Measurements from ENCODE around the gene CRTAC1. TPM values are rescaled to one million over a fixed set of nuclear protein-coding genes. Genes with fewer than 3 reads are reported as not detected.

CRTAC1 gene
- total RNA-seq, 1 experiment from 2014 or later: not detected

DNA sequence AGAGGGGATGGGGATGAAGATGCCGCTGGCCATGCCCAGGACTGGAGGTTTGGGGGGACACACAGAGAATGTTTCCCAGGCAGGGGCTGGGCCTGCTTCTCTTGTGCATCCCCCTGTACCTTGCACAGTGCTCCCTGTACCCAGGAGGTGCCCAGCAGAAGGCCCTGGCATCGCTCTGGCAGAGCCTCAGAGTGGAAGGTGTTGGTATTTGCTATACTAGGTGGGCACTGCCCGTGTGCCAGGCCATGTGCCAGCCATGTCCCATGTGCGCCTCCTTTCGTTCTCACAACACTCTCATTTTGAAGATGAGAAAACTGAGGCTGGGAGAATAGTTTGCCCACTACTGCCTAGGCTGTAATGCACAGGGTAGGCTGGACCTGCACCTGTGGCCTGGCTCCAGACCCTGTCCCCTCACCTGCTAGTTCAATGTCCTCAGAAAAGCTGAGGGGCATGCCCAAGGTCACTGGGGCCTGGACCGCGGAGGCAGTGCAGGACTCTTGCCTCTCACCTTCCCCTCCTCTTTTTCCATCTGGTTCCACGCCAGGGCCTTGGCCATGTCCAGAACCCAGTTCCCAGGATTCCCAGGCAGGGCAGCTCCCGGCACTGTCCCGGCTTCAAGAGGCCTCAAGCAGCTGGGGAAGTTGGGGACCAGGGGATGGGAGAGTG is 116.1 kb downstream of the CRTAC1 start:
- no peak for DNase-seq (ENCODE audit: low read depth)
- in situ Hi-C loops (cut with HindIII; ENCODE audit: low pct_unique_long_range_greater_than_20kb, low sequenced_read_pairs): no loop called here

DNA sequence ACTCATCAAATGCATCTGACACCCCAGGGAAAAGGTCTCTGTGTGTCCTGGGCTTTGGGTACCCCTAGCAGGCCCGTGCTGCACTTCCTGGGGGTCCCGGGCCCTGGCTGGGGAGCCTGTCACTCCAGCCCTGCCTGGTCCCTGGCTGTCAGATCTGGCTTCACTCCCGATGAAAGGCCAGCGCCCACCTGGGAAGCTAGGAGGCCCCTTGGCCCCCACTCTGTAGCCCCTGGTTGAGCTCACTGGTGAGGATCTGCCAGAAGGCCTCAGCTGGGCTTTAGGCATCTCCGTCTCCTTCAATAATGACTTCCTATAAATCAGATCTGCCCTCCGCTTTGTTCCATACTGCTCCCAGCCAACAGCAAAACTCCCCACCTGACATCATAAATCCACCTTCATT is 116.8 kb downstream of the CRTAC1 start:
- in situ Hi-C loops (cut with HindIII; ENCODE audit: low pct_unique_long_range_greater_than_20kb, low sequenced_read_pairs): no loop called here
- DNase-seq (ENCODE audit: low read depth): no peak

DNA sequence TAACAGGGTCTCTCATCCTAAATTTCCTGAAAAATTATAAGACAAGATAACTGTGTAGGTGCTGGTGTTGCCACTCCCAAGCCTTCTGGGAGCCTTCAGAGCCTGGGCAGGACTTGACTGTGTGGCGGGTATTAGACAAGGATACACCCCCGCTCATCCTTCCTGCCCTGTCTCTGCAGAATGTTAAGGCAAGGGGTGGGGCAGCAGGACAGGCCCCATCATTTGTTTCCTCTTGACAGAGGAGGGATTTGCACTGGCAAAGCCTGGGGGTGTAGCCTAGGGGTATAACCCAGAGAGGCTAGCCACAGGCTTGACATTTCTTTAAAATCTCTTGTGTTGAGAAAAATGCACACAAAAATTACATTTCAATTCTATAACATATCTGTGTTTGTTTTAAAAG is 117.2 kb downstream of the CRTAC1 start:
- DNase-seq (ENCODE audit: low read depth): no peak
- in situ Hi-C loops (cut with HindIII; ENCODE audit: low pct_unique_long_range_greater_than_20kb, low sequenced_read_pairs): no loop called here

DNA sequence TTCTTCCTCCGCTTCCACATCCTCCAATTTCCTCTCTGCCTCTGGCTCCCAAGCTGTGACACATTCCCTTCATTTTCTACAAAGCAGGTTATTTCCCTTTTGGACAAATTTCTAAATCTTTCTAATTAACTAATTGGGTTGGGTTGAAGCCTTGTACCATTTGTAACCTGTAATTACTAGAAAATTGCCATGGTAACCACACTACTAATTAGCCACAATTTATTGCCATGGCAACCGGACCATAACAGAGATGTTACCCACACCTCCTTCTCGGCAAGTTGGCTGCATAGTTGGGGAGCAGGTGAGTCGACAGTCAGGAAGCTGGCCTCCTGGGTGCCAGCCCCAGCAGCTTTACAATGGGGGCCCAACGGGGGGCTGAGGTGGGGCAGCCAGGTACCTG is 119.2 kb downstream of the CRTAC1 start:
- DNase-seq (ENCODE audit: low read depth): no peak
- in situ Hi-C loops (cut with HindIII; ENCODE audit: low pct_unique_long_range_greater_than_20kb, low sequenced_read_pairs): no loop called here

DNA sequence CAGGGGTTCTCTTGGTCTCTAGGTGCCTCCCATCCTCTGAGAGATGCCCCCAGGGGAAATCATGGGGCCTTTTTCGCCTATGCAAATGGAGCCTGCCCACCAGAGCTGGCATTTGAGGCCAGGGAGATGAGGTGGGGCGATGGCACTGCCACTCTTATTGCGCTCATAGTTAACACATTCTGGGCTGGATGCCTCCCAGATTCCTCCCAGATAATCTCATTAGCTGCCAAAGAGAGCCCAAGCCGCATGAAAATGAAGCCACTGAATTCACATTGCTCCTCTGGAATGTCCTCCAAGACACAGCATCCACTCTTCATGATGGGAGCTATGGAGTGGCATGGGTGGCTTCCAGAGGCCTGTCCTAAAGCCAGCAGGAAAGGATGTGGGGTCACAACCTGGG is 119.8 kb downstream of the CRTAC1 start:
- DNase-seq (ENCODE audit: low read depth): no peak
- in situ Hi-C loops (cut with HindIII; ENCODE audit: low pct_unique_long_range_greater_than_20kb, low sequenced_read_pairs): no loop called here

DNA sequence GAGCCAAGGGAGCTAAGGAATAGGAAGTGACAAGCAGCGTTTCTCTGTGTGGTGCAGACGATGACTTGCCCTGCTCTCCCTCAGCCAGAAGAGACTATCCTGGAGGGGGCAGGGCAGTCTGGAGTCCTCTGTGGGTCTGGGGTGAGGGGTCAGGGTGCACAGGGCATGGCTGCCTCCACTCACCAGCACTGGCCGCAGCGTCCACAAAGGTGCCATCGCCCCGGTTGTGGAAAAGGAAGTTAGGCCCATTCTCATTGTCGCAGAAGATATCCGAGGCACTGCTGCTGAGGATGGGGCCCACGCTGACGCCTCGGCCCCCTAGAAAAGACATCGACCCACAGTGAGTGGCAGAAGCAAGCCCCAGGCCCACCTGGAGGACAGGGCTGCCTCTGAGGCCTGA is 122.6 kb downstream of the CRTAC1 start:
- DNase-seq (ENCODE audit: low read depth): no peak
- in situ Hi-C loops (cut with HindIII; ENCODE audit: low pct_unique_long_range_greater_than_20kb, low sequenced_read_pairs): no loop called here

DNA sequence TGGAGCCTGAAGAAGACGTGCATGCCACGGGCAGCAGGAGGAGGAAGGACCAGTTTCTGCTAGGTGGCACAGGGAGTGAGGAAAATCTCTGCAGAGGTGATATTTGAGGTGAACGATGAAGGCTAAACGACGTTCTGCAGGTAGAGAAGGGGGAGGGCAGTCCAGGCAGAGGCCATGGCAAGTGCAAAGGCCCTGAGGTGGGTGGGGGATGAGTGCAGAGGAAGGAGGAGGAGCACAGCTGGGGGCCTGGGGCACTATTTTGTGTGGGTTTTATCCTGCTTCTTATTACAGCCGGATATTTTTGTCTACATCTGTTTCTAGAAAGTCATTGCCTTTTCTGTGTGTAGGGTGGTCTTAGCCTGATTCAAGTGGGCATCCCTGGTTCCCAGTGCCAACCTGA is 123.2 kb downstream of the CRTAC1 start:
- no peak for DNase-seq (ENCODE audit: low read depth)
- in situ Hi-C loops (cut with HindIII; ENCODE audit: low pct_unique_long_range_greater_than_20kb, low sequenced_read_pairs): no loop called here

DNA sequence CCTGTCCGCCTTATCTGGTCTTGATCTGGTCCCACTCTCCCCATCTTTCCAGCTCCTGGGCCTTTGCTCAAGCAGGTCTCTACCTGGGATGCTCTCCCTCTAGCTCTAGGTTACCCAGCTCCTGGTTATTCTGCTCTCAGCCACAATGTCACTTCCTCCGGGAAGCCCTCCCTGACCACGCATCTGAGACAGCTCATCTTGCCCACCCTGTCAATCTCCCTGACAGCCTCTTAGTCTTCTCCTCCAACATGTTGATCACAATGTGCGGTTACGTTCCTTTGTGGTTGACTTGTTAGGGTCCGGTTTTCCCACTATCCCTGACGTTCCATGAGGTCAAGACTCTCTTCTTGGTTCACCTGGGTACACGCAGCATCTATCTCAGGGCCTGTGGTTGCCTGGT is 125.1 kb downstream of the CRTAC1 start:
- no peak for DNase-seq (ENCODE audit: low read depth)
- in situ Hi-C loops (cut with HindIII; ENCODE audit: low pct_unique_long_range_greater_than_20kb, low sequenced_read_pairs): no loop called here

DNA sequence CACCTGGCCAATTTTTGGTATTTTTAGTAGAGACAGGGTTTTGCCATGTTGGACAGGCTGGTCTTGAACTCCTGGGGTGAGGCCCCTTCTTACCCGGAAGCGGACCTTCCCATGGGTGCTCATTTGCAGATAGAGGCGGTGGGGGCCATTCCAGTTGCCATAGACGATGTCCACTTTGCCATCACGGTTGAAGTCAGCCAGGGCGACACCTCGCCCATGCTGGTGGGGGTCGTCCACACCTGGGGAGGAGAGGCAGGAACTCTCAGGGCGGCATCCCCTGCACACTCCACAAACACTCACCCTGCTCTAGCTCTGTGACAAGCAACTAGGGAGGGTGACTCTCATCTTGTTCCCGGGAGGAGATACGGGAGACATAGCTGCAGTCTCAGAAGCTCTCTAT is 125.8 kb downstream of the CRTAC1 start:
- no peak for DNase-seq (ENCODE audit: low read depth)
- in situ Hi-C loops (cut with HindIII; ENCODE audit: low pct_unique_long_range_greater_than_20kb, low sequenced_read_pairs): no loop called here

DNA sequence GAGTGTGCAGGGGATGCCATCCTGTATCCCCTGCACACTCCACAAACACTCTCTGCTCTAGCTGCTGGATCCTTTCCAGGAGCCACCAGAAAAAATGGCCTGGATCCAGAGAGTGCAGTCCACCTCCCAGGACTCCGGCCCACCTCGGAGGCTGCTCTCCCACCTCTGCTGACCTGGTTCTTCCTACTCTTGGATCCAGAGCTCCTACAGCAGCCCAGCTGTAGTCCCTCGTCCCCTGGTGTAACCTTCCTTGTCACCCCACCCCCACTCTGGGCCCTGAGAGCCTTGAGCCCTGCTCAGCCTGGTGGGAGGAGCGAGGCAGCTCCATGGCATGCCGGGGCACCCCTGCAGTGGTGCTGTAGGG is 126.4 kb downstream of the CRTAC1 start:
- DNase-seq (ENCODE audit: low read depth): no peak
- in situ Hi-C loops (cut with HindIII; ENCODE audit: low pct_unique_long_range_greater_than_20kb, low sequenced_read_pairs): no loop called here

DNA sequence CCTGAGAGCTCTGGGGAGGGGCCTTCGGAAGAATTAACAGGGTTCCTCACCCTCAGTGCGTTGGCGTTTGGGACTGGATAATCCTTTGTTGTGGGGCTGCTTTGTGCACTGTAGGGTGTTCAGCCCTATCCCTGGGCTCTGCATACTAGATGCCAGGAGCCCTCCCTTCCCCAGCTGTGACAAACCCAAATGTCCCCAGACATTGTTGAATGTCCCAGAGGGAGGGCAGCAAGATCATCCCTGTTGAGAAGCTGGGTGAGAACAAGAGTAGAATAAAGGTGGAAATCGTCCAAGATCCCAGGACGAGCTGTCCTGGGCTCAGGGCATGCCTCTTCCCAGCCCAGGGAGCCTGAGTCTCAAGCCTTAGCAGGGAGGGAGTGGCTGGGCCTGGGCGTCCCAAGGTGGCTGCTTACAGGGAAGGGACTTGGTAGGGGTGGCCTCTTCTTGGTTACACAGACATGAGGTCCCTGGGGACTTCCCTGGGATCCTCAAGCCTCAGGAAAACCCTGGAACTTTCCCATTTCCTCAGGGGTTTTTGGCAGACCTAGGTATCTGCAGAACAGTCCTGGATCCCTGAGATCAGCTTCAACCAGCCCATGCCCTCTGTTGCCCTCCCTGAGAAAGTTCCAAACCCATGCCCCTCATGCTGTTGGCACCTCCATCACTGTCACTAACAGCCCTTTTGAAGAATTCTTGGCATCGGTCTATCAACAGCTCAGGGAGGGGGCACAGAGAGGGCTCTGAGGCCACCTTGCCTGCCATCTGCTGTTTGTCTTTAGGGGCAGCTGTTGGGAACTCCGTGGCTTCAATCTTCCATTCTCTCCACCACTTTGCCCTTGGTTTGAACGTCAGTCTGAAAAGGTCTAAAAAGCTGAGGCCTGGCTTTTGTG is 127.0 kb downstream of the CRTAC1 start:
- in situ Hi-C loops (cut with HindIII; ENCODE audit: low pct_unique_long_range_greater_than_20kb, low sequenced_read_pairs): no loop called here
- DNase-seq (ENCODE audit: low read depth): no peak

DNA sequence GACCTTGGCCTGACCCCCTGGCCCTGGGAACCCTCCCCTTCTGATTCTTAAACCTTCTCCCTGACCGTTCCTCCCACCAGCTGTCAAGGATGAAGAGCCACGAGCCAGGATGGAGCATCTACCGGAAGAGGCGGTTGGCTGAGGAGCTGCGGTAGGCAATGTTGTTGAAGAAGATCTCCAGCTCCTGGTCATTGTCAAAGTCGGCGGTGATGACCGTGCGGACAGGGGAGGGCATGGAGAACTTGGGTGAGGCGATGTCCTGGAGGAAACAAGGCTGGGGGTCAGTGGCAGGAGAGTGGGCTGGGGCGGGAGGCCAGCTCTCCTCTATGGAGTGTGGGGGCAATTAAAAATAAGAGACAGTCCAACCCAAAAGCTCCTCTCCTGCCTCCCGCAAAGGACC is 129.0 kb downstream of the CRTAC1 start:
- no peak for DNase-seq (ENCODE audit: low read depth)
- in situ Hi-C loops (cut with HindIII; ENCODE audit: low pct_unique_long_range_greater_than_20kb, low sequenced_read_pairs): no loop called here

DNA sequence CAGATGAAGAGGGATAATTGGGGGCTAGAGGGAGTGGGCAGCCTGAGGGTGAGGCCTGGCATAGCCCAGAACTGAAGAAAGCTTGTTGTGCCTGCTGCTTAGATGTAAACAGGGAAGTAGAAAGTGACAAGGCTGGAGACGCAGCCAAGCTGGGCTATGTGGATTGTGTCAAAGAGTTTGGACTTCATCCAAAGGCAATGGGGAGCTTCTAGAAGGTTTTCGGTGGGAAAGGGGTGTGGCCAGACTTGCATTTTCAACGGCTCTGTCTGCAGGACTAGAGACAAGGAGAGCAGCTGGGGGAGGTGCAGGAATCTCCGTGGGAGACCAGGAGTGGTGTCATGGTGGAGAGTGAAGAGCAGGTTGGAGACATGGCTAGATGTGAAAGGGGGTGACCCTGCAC is 132.0 kb downstream of the CRTAC1 start:
- in situ Hi-C loops (cut with HindIII; ENCODE audit: low pct_unique_long_range_greater_than_20kb, low sequenced_read_pairs): no loop called here

DNA sequence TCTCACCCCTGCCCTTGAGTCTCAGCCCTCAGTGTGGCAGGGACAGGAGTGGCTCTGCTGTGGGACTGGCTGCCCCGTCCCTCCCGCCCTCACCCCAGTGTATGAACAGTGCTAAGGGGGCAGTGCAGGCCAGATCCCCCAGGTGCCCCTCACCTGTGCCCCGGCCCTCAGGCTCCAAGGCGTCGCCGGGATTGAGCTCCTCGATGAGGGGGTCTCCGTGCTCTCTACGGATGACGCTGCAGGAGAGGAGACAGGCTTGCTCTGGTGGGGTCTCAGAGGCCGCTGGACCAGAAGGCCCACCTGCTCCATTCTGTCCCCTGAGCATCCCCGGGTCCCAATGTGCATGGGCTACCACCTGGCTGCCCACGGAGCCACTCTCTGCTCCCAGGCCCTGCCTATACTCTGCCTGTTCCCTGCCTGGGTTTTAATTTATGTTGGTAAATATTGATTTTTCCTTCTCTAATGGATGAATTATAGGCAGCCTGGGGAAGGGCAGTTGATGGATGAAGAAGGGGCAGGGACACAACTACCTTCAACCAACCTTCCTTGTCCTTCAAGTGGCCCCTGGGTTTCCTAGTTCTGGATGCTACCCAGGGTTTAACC is 133.6 kb downstream of the CRTAC1 start:
- in situ Hi-C loops (cut with HindIII; ENCODE audit: low pct_unique_long_range_greater_than_20kb, low sequenced_read_pairs): no loop called here
- no peak for DNase-seq (ENCODE audit: low read depth)

More for the DNA sequence above, 132.0 kb downstream of the CRTAC1 start:
- DNase-seq (ENCODE audit: low read depth): no peak

DNA sequence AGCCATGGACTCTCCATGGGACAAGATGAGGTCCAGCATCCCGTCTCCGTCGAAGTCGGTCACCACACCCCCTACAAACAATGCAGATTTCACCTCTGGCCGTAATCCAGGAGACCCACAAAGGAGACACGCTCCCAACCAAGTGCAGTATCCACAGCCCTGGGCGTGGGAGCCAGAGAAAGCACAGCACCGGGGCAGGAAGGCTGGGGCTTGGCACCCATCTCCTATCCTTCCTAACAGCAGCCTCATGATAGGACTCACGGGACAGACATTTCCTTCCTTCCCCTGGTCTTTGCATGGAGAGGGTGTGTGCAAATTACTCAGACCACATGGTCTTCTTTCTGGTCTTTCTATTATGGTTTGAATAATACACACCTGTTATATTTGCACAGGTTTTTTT is 134.5 kb downstream of the CRTAC1 start:
- in situ Hi-C loops (cut with HindIII; ENCODE audit: low pct_unique_long_range_greater_than_20kb, low sequenced_read_pairs): no loop called here

DNA sequence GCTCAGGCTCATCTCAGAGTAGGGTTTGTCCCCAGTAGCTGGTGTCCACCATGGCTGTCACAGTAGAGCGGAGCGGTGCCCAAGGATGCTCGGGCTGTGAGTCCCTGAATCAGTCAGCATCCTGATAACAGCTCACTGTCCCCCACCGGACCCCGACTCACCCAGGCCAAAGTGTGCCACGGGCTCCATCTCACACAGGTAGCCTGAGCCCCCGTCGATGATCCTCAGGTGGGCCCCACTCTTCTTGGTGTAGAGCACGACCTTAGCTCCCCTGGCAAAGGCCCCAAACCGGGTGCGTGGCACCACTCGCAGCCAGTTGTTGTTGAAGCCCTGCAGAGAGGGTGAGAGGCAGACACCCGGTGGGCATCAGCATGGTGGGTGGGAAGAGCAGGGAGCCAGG is 135.3 kb downstream of the CRTAC1 start:
- in situ Hi-C loops (cut with HindIII; ENCODE audit: low pct_unique_long_range_greater_than_20kb, low sequenced_read_pairs): no loop called here
- no peak for DNase-seq (ENCODE audit: low read depth)

More for the DNA sequence above, 134.5 kb downstream of the CRTAC1 start:
- no peak for DNase-seq (ENCODE audit: low read depth)

DNA sequence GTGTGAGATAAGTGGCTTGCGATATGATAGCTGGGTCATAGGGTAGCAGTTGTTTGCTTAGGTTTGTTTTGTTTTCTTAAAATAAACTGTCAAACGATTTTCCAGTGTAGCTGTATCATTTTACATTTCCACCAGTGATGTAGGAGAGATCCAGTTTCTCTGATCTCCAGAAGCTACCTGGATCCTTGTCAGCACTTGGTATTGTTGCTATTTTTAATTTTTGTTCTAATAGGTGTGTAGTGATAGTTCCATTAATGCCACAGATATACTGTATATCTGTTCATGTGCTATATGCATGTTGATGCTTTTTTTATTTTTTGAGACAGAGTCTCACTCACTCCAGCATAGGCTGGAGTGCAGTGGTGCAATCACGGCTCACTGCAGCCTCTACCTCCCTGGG is 136.3 kb downstream of the CRTAC1 start:
- in situ Hi-C loops (cut with HindIII; ENCODE audit: low pct_unique_long_range_greater_than_20kb, low sequenced_read_pairs): no loop called here
- no peak for DNase-seq (ENCODE audit: low read depth)

DNA sequence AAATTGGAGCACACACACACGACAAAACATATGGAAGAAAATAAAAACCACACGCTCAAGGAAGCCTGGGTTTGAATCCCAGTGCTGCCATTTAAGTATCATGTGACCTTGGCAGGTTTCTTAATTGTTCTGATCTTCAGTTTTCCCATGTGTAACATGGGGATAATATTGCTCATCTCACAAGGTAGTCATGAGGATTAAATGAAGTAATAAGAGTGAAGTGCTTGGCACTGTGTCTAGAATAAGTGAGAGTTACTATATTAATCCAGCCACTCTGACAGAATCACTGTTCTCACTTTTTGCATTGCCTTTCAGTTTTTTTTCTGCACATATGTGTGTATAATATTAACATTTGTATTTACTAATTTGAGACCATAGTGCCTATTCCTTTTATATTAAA is 137.5 kb downstream of the CRTAC1 start:
- in situ Hi-C loops (cut with HindIII; ENCODE audit: low pct_unique_long_range_greater_than_20kb, low sequenced_read_pairs): no loop called here
- DNase-seq (ENCODE audit: low read depth): no peak

DNA sequence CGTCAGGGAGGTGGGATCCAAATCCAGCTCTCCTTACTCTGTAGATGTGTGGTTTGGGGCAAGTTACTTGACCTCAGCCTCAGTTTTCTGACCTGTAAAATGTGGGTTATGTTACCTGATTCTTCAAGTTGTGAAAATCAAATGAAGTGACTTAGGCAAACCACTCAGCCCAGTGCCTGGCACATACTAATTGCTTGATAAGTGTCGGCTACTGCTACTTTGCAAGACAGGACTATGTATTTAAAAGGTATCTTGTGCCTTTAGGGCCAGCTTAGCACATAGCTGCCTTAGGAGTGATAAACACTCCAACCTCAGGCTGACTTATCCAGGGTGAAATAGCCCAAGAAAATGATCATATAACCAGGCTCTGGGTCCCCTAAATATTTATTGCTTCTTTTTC is 137.9 kb downstream of the CRTAC1 start:
- DNase-seq (ENCODE audit: low read depth): no peak
- in situ Hi-C loops (cut with HindIII; ENCODE audit: low pct_unique_long_range_greater_than_20kb, low sequenced_read_pairs): no loop called here

All from Caki2 (cell line).